Measurements from ENCODE around the gene CNP. TPM values are rescaled to one million over a fixed set of nuclear protein-coding genes. Genes with fewer than 3 reads are reported as not detected.

CNP gene
- total and polyA plus RNA-seq, 12 donors: 17.2 to 42.7 (median 25.3) TPM

DNA sequence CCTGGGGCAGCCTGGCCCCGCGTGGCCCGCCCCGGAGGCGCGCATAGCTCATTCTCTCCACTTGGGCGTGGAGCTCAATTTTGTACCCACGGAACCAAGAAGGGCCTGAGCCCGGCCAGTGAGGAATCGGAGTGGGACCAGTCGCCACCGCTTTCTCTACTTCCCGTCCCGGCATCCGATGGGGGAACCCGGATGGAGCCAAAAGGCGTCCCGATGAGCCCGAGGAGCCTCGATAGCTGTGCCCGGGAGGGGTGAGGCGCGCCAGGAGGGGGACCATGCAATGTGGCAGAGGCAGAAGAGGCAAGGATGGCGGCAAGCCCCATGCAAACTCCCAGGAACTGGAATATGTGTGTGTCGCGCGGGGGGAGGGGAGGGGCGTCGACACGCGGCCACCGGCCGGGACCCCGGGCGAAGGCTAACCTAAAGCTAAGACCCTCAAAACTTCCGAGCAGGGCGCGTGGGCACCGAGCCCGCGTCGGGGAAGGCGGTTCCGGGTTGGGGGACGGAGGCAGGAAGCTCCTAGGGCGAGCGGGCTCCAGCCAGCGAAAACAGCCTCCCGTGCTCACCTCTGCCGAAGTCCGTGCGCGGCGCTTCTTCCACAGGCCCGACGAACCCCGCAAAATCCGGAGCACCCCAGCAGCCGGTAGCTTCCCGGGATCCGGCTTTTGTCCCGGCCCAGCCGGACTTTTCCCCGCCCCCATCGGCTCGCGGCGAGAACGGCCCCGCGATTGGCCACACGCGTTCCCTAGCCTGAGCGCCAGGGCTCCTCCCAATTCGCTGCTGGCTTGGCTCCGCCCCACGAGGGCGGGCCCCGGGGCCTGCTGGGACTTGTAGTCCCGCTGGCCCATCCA, 48.1 kb upstream of the CNP start, which contains the start of gene ACLY:
Gene ACLY, minus strand, starts transcription at position 638 of the 851 bp plus-strand sequence. CDS start 5,078 bp downstream, outside the sequence.
- H3K4me1 ChIP-seq: peaks cover 6 to 48% (median 27%) of the 10 kb centered on the region in 9 donors
- intact Hi-C loops (cut with DNase I): no loop called here
- ATAC-seq: peak; percentile 97 to 99 (median 98)
- H3K27me3 ChIP-seq: no peaks in the 10 kb centered on the region
- no peaks in the 10 kb centered on the region for H3K9me3 ChIP-seq
- TF ChIP-seq, protein P1, sequence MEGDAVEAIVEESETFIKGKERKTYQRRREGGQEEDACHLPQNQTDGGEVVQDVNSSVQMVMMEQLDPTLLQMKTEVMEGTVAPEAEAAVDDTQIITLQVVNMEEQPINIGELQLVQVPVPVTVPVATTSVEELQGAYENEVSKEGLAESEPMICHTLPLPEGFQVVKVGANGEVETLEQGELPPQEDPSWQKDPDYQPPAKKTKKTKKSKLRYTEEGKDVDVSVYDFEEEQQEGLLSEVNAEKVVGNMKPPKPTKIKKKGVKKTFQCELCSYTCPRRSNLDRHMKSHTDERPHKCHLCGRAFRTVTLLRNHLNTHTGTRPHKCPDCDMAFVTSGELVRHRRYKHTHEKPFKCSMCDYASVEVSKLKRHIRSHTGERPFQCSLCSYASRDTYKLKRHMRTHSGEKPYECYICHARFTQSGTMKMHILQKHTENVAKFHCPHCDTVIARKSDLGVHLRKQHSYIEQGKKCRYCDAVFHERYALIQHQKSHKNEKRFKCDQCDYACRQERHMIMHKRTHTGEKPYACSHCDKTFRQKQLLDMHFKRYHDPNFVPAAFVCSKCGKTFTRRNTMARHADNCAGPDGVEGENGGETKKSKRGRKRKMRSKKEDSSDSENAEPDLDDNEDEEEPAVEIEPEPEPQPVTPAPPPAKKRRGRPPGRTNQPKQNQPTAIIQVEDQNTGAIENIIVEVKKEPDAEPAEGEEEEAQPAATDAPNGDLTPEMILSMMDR (IDR thresholded peaks at IDR 0.05): no peak
- DNase-seq: peak; percentile 96 to 97
- WGBS, 2 donors: 0 to 1% methylated on average over 70 to 80 of the region's 80 CpGs
- H3K4me3 ChIP-seq: peak within 1 kb of the TSS; percentile 79 to 100 (median 94)
- H3K27ac ChIP-seq: peak within 1 kb of the TSS; percentile 55 to 96 (median 92)
- H3K36me3 ChIP-seq: peaks cover 0 to 6% (median 1%) of the 10 kb centered on the region in 9 donors

DNA sequence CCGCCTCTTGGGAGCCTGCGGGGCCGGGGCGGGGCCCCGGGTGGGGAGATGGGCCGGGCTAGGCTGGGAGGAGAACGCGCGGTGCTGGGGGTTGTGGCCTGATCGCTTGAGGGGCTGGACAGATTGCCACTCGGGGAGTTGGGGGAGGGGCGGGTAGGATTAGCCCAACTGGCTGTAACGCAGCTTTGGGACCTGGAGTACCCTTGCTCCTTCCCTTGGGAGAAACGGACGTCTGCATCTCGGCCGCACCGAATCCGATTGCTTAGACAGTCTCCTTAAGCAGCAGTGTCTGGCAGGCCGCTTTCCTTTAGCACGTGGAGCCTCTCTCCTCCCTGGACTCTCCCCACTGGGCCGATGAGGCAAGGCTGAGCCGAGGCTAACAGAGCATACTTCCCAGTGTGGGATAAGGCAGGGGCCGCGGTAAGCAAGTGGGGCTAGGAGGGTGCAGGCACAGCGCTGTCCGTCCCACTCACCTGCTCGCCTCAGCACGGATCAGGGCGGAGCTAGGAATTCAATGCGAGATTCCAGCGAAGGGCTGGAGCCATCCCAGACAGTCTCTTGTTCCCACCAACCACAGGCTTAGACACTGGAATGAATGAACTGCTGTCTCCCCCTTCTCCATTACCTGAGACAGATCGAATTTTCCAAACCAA, 47.3 kb upstream of the CNP start:
- DNase-seq: no peak
- H3K4me3 ChIP-seq: peak overlapping the region; percentile 79 to 100 (median 94)
- no peaks in the 10 kb centered on the region for H3K27me3 ChIP-seq
- H3K4me1 ChIP-seq: peaks cover 6 to 46% (median 27%) of the 10 kb centered on the region in 9 donors
- no peaks in the 10 kb centered on the region for H3K9me3 ChIP-seq
- H3K36me3 ChIP-seq: no peaks in the 10 kb centered on the region
- WGBS, 2 donors: 6 to 7% methylated on average over 33 of the region's 33 CpGs
- H3K27ac ChIP-seq: peak overlapping the region in 9 of 10 donors; percentile 62 to 96 (median 92)
- TF ChIP-seq, protein P1 (IDR thresholded peaks at IDR 0.05): no peak
- ATAC-seq: peak; percentile 22 to 56 (median 42)
- intact Hi-C loops (cut with DNase I): no loop called here

DNA sequence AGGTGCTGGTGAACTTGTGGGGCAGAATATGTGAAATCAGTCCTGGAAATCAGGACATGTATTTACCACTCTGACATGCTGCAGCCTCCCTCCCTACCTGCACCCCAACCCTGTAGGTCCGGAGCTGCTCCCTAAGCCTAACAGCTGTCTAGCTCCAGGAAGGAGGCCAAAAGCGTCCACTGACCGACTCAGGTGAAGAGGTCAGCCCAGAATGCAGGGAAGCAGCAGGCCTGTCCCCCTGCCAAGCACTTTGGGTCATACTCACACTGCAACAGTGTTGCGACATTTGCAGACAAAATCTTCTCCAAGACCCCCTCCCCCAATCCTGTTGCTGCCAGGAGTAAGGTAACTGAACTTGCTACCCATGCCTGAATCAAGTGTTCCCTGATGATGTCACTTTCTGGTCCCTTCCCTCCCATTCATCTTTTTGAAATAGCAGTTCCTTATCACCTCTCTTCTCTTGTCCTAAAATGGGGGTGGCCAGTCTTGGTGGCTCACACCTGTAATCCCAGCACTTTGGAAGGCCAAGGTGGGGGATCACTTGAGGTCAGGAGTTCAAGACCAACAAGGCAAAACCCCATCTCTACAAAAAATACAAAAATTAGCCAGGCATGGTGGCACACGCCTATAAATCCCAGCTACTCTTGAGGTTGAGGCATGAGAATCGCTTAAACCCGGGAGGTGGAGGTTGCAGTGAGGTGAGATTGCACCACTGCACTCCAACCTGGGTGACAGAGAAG, 46.6 kb upstream of the CNP start:
- Histone ChIP-seq H3K36me3 (no peaks in the 10 kb centered on the region), H3K4me3 (peak overlapping the region in 2 of 10 donors; percentile 85 to 88), H3K9me3 (no peaks in the 10 kb centered on the region), H3K4me1 (peaks cover 6 to 39% (median 23%) of the 10 kb centered on the region in 9 donors), H3K27ac (peak overlapping the region in 3 of 10 donors; percentile 62 to 92 (median 88)), H3K27me3 (no peaks in the 10 kb centered on the region)
- 87 to 95% methylated on average over 7 of the region's 7 CpGs for WGBS, 2 donors
- TF ChIP-seq, protein P1 (IDR thresholded peaks at IDR 0.05): no peak
- intact Hi-C loops (cut with DNase I): loop anchor here in 1 of 10 donors (5.0 kb wide), 1 partner anchor 48 kb away; no protein-coding TSS in a partner anchor
- ATAC-seq (no peak), DNase-seq (no peak)

DNA sequence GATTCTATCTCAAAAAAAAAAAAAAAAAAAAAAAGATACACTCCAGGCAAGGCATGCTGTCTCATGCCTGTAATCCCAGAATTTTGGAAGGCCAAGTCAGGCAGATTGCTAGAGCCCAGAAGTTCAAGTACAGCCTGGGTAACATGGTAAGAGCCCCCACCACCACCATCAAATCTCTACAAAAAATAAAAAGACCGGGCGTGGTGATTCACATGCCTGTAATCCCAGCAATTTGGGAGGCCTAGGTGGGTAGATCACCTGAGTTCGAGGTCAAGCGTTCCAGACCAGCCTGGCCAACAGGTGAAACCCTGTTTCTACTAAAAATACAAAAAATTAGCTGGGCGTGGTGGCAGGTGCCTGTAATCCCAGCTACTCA, 46.0 kb upstream of the CNP start:
- Histone ChIP-seq H3K4me1 (peaks cover 6 to 35% (median 22%) of the 10 kb centered on the region in 9 donors), H3K4me3 (no peak overlapping the region), H3K27me3 (no peaks in the 10 kb centered on the region), H3K36me3 (no peaks in the 10 kb centered on the region), H3K27ac (no peak overlapping the region), H3K9me3 (no peaks in the 10 kb centered on the region)
- WGBS, 2 donors: 85 to 99% methylated on average over 5 of the region's 5 CpGs
- no peak for DNase-seq
- intact Hi-C loops (cut with DNase I): loop anchor here in 1 of 10 donors (5.0 kb wide), 1 partner anchor 48 kb away; no protein-coding TSS in a partner anchor
- no peak for ATAC-seq
- TF ChIP-seq, protein P1 (IDR thresholded peaks at IDR 0.05): no peak

Data from heart right ventricle (tissue), 16 donors.